HG03064 (cell line): ENCODE measurements around the gene WDR26.
A peak's percentile ranks its signal among the peaks of the same experiment; 100 is the strongest.
"Not testable (repeated sequence)": the region's sequence is repeated elsewhere in the genome, so short reads cannot be mapped to it uniquely, and the experiment has no call there.

Experiments
- ATAC-seq: cut with Tn5 transposase; IDR thresholded peaks from one replicate; pipeline ENCODE4 v1.9.1; 2021; ENCODE audit warnings: low read depth; ENCODE audit not compliant: unreplicated experiment

The WDR26 gene

GRCh38 chr1:224434691-224435317 is at the start of gene WDR26:
Gene WDR26, minus strand, starts transcription at chr1:224434797.
- ATAC-seq: peak; percentile 79

- not testable (repeated sequence) for ATAC-seq
Observed at GRCh38 chr1:224483206-224483605, 48.6 kb upstream of the WDR26 start.

- no peak for ATAC-seq
Observed at GRCh38 chr1:224482619-224483018, 48.0 kb upstream of the WDR26 start.

GRCh38 chr1:224481601-224482000 is 47.0 kb upstream of the WDR26 start:
- no peak for ATAC-seq

- not testable (repeated sequence) for ATAC-seq
Observed at GRCh38 chr1:224480888-224481459, 46.4 kb upstream of the WDR26 start.

- ATAC-seq: not testable (repeated sequence)
Observed at GRCh38 chr1:224480200-224480599, 45.6 kb upstream of the WDR26 start.

GRCh38 chr1:224472806-224473205 is 38.2 kb upstream of the WDR26 start:
- no peak for ATAC-seq

GRCh38 chr1:224466154-224466553 is 31.6 kb upstream of the WDR26 start:
- ATAC-seq: no peak

- no peak for ATAC-seq
Observed at GRCh38 chr1:224459966-224460365, 25.4 kb upstream of the WDR26 start.

GRCh38 chr1:224458996-224459395 is 24.4 kb upstream of the WDR26 start:
- ATAC-seq: no peak

GRCh38 chr1:224458296-224458695 is 23.7 kb upstream of the WDR26 start:
- no peak for ATAC-seq

GRCh38 chr1:224457782-224458144 is 23.2 kb upstream of the WDR26 start:
- ATAC-seq: no peak

GRCh38 chr1:224456637-224456953 is 22.0 kb upstream of the WDR26 start:
- no peak for ATAC-seq

GRCh38 chr1:224454402-224455055 is 19.9 kb upstream of the WDR26 start:
- no peak for ATAC-seq

- ATAC-seq: no peak
Observed at GRCh38 chr1:224450561-224451350, 16.2 kb upstream of the WDR26 start.

GRCh38 chr1:224450159-224450558 is 15.6 kb upstream of the WDR26 start:
- no peak for ATAC-seq

GRCh38 chr1:224448453-224449017 is 13.9 kb upstream of the WDR26 start:
- no peak for ATAC-seq

- no peak for ATAC-seq
Observed at GRCh38 chr1:224447971-224448370, 13.4 kb upstream of the WDR26 start.

GRCh38 chr1:224447251-224447650 is 12.7 kb upstream of the WDR26 start:
- no peak for ATAC-seq

GRCh38 chr1:224438989-224439388 is 4.4 kb upstream of the WDR26 start:
- ATAC-seq: no peak

GRCh38 chr1:224435999-224436398 is 1.4 kb upstream of the WDR26 start:
- no peak for ATAC-seq
